Psoas muscle (tissue), 8 donors: ENCODE results near the gene GLIPR2. TPM values are rescaled to one million over a fixed set of nuclear protein-coding genes. Genes with fewer than 3 reads are reported as not detected.

Experiments
- ATAC-seq, 4 donors: fragments of 200-7000 bp; cut with Tn5 transposase; one replicate each; pipeline ENCODE4 v1.9.1; 2020; ENCODE audit warnings: moderate library complexity in 3 of 4, mild to moderate bottlenecking in 2 of 4
- DNase-seq, 2 donors: peaks; one replicate each; pipeline ENCODE4 v3.0.0-alpha.2; 2020
- H3K27ac ChIP-seq: fragments of 200-600 bp; one replicate; pipeline ENCODE4 v1.8.0; 2022
- H3K27me3 ChIP-seq, 3 donors: fragments of 200-600 bp in 1 of 3; one replicate each; pipeline versions ENCODE4 v1.6.1 to v1.8.0; 2013 to 2022; ENCODE audit warnings: low read length in 2 of 3, mild to moderate bottlenecking in 2 of 3, moderate library complexity in 1 of 3; ENCODE audit not compliant: insufficient read depth in 3 of 3
- H3K36me3 ChIP-seq, 2 donors: fragments of 200-600 bp in 1 of 2; one replicate each; pipeline versions ENCODE4 v1.6.1 to v1.8.0; 2013 to 2022; ENCODE audit warnings: low read depth in 1 of 2, mild to moderate bottlenecking in 1 of 2, moderate library complexity in 1 of 2; ENCODE audit not compliant: insufficient read depth in 1 of 2
- H3K4me1 ChIP-seq: fragments of 200-600 bp; one replicate; pipeline ENCODE4 v1.8.0; 2022
- H3K4me3 ChIP-seq: fragments of 200-600 bp; one replicate; pipeline ENCODE4 v1.8.0; 2022; ENCODE audit warnings: mild to moderate bottlenecking
- H3K9me3 ChIP-seq: fragments of 200-600 bp; one replicate; pipeline ENCODE4 v1.8.0; 2022
- WGBS, 3 donors: extraction: QIAGEN DNeasy Blood & Tissue Kit; methylation state at CpG; one replicate each; pipeline versions ENCODE4 v1.1.6 to v1.1.7; 2013; 5-methylcytosine and 5-hydroxymethylcytosine counted together
- intact Hi-C, 2 donors: fragments of 100-400 bp; cut with DNase I; formaldehyde crosslinking; loops; one replicate each; pipeline versions ENCODE4 v1.11.0 to v1.14.2; 2022
- polyA plus RNA-seq, 3 donors: library from polyadenylated mRNA; stranded (reverse); fragments of 200-250 nt; gene quantifications; one replicate each; pipeline ENCODE4 v1.2.3, GENCODE V29; 2013
- total RNA-seq, 4 donors: library from RNA; stranded (reverse); fragmentation: NEBNext Ultra II Directional in 2 of 4; extraction: Animal tissue kit (Norgen Biotek cat#: 25700) in 2 of 4; gene quantifications; one replicate each; pipeline versions ENCODE4 v1.2.1 to v1.2.4, GENCODE V29; 2021 to 2023
- TF ChIP-seq, protein P1 (sequence below): fragments of 200-600 bp; IDR thresholded peaks from one replicate; pipeline ENCODE4 v1.8.0; 2022; ENCODE audit warnings: antibody characterized with exemption
- donor health status: healthy with polysubstance abuse.
- donor health status: DM: no; HTN: no; CAD: no; lungs with moderate emphysema.
- donor health status: Bipolar disorder and iron deficiency.
- donor health status: healthy.
- donor health status: DM: yes; HTN: yes; CAD: no.
- donor health status: DM: no; HTN: no; CAD: no.
- donor health status: DM: no; HTN: no; CAD: no.
- donor health status: DM: yes; HTN: yes; CAD: no.

GLIPR2 gene
- total and polyA plus RNA-seq, 7 donors: 2.5 to 6.5 (median 3.6) TPM

DNA sequence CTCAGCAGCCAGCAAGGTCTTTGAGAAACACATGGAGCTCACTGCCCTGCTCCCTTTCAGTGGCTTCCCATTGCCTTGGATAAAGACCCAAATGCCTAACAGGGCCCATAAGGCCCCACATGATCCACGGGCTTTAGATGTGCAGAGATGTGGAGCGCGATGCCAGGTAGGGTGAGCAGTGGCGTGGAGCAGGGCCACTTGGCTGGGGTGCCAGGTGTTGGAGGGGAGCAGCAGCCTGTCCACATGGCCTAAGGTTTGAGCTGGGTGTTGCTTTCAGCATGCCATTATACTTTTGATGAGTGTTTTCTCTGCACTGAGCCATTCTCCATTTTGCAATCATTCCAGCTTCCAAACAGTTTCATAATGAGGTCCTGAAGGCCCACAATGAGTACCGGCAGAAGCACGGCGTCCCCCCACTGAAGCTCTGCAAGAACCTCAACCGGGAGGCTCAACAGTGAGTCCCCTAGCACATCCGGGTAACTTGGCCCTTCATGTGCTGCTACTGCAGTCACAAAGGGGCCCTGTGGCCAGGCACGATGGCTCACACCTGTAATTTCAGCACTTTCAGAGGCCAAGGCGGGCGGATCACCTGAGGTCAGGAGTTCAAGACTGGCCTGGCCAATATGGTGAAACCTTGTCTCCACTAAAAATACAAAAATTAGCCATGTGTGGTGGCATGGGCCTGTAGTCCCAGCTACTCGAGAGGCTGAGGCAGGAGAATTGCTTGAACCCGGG, 11.1 kb downstream of the GLIPR2 start:
- TF ChIP-seq, protein P1, sequence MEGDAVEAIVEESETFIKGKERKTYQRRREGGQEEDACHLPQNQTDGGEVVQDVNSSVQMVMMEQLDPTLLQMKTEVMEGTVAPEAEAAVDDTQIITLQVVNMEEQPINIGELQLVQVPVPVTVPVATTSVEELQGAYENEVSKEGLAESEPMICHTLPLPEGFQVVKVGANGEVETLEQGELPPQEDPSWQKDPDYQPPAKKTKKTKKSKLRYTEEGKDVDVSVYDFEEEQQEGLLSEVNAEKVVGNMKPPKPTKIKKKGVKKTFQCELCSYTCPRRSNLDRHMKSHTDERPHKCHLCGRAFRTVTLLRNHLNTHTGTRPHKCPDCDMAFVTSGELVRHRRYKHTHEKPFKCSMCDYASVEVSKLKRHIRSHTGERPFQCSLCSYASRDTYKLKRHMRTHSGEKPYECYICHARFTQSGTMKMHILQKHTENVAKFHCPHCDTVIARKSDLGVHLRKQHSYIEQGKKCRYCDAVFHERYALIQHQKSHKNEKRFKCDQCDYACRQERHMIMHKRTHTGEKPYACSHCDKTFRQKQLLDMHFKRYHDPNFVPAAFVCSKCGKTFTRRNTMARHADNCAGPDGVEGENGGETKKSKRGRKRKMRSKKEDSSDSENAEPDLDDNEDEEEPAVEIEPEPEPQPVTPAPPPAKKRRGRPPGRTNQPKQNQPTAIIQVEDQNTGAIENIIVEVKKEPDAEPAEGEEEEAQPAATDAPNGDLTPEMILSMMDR: no peak
- ATAC-seq (no peak), DNase-seq (no peak)
- H3K36me3 ChIP-seq: no peaks in the 10 kb centered on the region
- H3K27ac ChIP-seq: no peak overlapping the region
- intact Hi-C loops: no loop called here
- 87 to 93% (median 87%) methylated on average over 14 of the region's 14 CpGs for WGBS, 3 donors
- no peaks in the 10 kb centered on the region for H3K9me3 ChIP-seq
- H3K27me3 ChIP-seq: no peaks in the 10 kb centered on the region
- H3K4me1 ChIP-seq: peaks cover 7% of the 10 kb centered on the region
- H3K4me3 ChIP-seq: no peak overlapping the region

DNA sequence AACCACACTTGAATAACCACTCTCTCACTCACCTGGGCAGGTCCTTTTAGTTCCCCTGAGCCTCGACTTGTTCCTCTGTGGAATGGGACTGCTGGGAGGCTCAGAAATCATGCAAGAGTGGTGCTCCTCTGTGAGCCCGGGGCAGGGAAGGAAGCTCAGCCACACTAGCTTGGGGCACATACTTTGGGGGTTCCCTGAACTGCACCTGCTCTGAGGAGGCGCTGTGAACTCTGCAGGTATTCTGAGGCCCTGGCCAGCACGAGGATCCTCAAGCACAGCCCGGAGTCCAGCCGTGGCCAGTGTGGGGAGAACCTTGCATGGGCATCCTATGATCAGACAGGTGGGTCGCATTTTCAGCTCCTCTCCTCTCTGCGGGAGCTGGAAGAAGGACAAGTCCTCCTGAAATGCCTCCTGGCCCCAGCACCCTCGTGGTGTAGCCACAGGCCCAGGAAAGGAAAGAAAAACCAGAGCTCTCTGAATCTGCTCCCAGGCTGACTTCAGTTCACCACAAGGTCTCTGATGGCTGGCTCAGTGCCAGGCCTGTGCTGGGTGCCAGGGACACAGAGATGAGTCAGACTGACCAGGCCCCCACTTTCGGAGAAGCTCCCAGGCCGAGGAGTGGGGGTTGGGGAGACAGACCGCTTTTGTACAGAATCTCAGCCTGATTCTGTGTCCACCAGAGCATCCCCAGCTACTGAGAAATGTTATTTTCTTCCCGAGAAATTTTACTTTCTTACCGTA, 11.9 kb downstream of the GLIPR2 start:
- intact Hi-C loops: no loop called here
- H3K4me1 ChIP-seq: peaks cover 7% of the 10 kb centered on the region
- ATAC-seq (peak; percentile 74 to 86 (median 80)), DNase-seq (peak; percentile 95)
- 32 to 45% (median 36%) methylated on average over 14 of the region's 14 CpGs for WGBS, 3 donors
- H3K4me3 ChIP-seq: no peak overlapping the region
- no peak overlapping the region for H3K27ac ChIP-seq
- H3K27me3 ChIP-seq: no peaks in the 10 kb centered on the region
- no peaks in the 10 kb centered on the region for H3K9me3 ChIP-seq
- no peaks in the 10 kb centered on the region for H3K36me3 ChIP-seq
- TF ChIP-seq, protein P1: no peak

DNA sequence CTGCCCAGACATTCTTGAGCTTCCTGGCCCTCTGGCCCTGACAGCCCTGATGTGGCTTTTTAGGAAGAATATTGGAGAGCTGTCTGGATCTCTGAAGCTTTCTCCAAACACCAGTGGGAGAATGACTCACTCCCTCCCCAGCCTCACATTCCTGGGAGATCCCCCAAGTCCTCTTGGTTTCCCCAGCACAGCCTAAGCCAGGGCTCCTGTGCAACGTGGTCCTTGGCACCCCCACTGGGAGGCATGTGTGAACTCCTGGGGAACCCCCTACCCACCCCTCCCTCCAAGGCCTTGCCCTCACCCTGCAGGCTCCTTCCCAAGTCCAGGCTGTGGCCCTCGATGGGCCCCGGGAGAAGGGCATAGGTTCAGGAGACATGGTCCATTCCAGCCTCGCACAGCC, 12.7 kb downstream of the GLIPR2 start:
- Histone ChIP-seq H3K27me3 (no peaks in the 10 kb centered on the region), H3K36me3 (no peaks in the 10 kb centered on the region), H3K4me1 (peaks cover 7% of the 10 kb centered on the region), H3K4me3 (no peak overlapping the region), H3K9me3 (no peaks in the 10 kb centered on the region), H3K27ac (no peak overlapping the region)
- DNase-seq (peak in 1 of 2 donors; percentile 34), ATAC-seq (no peak)
- TF ChIP-seq, protein P1: no peak
- intact Hi-C loops: no loop called here
- WGBS, 3 donors: 40 to 58% (median 45%) methylated on average over 4 of the region's 4 CpGs

DNA sequence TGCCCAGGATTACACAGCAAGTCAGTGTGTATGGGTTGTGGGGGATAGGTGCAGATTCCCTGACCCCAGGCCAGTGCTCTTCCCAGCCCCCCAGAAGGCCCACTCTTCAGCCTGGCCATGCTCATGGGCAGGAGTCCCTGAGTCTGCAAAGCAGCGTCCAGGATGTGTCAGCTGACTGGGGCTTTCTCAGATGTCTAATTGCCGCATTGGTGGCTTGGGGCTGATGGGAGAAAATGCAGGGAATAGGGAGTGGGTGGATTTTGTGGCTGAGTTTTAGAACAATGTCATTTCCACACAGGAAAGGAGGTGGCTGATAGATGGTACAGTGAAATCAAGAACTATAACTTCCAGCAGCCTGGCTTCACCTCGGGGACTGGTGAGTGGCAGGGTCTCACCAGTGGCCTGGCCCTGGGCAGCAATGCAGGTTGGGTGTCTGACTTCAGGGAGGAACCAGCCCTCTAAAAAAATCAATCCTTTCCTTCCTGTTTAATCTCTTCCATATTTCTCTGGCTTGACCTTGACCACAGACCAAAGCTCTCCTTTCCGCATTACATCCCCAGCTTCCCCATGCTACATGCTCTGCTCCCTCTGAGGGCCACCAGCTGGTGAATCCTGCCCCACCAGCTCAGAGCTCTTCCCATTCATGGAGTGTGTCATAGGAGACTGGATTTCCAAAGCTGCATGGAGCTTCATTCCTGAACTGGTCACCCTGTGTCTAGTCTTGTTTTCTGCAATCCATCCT, 14.2 kb downstream of the GLIPR2 start:
- Histone ChIP-seq H3K27ac (no peak overlapping the region), H3K36me3 (no peaks in the 10 kb centered on the region), H3K27me3 (no peaks in the 10 kb centered on the region), H3K4me1 (peaks cover 7% of the 10 kb centered on the region), H3K9me3 (no peaks in the 10 kb centered on the region), H3K4me3 (no peak overlapping the region)
- TF ChIP-seq, protein P1: no peak
- DNase-seq (peak in 1 of 2 donors; percentile 8), ATAC-seq (no peak)
- intact Hi-C loops: no loop called here
- 60 to 69% (median 68%) methylated on average over 4 of the region's 4 CpGs for WGBS, 3 donors
